Fibroblast of mammary gland (primary cell): ENCODE measurements around the gene ZNF638.

ENCODE experiments used
- DNase-seq: peaks from one replicate; pipeline ENCODE4 v3.0.0-alpha.2; 2010; ENCODE audit warnings: low read depth
- H3K4me3 ChIP-seq: 2 replicates; pipeline ENCODE4 v1.5.1; 2011; ENCODE audit warnings: low read depth, mild to moderate bottlenecking, low read length, moderate library complexity; ENCODE audit not compliant: control insufficient read depth
- TF ChIP-seq, protein P1 (sequence below): conservative IDR thresholded peaks from 2 replicates; pipeline ENCODE4 v1.5.1; 2011; ENCODE audit warnings: low read depth, low read length, inconsistent platforms; ENCODE audit not compliant: control insufficient read depth, insufficient read depth

ZNF638 gene

DNA sequence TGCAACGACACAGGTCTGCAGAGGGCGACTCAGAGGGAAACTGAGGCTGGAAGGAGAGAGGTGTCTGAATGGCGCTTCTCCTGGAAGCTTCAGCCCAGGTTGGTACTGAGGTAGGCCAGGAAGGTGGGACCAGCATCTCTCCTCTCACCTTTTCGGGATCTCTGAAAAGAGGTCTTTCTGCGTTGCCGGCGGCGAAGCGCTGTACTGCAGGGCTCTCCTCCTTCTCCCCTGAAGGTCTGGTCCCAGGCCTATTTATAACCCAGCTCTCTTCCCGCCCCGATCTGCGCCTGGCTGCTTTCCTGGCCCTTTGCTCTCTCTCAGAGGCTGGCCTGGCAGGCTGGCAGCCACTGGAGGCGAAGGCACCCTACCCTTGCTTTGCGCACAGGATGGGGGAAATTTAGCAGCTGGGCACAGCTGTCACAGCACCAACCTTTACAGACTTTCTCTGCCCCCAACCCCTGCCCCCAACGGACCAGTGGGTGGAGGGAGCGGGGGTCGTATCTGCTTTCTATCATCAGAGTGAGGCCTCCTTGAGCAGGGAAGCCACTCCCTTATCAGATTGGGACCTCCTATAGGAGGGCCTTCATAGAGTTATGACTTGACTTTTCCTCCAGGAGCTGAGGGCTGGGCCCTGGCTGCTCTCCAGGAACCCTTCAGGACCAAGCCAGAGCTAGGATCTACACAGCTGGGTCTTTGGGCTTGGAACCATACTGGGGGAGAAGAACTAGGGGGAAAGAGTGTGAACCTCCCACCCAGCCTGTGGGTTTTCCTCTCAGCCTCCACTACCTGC is 122.8 kb downstream of the ZNF638 start:
- no peak overlapping the region for H3K4me3 ChIP-seq
- no peak for DNase-seq
- TF ChIP-seq, protein P1, sequence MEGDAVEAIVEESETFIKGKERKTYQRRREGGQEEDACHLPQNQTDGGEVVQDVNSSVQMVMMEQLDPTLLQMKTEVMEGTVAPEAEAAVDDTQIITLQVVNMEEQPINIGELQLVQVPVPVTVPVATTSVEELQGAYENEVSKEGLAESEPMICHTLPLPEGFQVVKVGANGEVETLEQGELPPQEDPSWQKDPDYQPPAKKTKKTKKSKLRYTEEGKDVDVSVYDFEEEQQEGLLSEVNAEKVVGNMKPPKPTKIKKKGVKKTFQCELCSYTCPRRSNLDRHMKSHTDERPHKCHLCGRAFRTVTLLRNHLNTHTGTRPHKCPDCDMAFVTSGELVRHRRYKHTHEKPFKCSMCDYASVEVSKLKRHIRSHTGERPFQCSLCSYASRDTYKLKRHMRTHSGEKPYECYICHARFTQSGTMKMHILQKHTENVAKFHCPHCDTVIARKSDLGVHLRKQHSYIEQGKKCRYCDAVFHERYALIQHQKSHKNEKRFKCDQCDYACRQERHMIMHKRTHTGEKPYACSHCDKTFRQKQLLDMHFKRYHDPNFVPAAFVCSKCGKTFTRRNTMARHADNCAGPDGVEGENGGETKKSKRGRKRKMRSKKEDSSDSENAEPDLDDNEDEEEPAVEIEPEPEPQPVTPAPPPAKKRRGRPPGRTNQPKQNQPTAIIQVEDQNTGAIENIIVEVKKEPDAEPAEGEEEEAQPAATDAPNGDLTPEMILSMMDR = no peak

DNA sequence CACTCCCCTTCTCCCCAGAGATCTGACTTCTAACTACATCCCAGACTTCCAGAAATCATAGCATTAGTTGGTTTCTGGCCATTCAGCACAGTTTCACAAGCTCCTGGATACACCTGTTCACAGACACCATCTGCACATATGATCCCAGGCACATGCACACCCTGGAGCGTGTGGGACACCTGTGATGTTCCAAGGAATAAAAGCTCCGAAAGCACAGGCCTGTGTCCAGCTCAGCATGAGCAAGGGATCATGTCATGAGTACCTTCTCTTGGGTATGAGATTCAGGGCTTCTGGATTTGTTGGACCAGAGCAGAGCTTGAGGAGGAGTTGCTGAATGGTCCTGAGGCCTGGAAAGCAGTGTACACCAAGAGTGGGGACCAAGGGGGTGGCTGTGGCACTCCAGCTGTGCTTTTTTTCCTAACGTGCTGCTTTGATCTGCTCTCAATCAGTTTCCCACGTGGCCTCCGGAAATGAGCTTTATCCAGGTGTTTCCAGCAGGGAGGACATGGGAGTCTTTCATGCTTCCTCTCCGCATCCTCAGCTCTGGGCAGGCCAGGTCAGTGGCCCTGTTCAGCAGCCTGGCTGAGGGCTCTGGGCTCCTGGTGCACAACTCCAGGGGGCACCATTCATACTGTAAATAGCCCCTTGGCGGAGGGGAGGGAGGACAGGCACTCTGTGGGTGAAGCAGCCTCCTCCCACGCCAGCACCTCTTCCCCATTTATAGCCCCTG is 123.6 kb downstream of the ZNF638 start:
- no peak overlapping the region for H3K4me3 ChIP-seq
- no peak for DNase-seq
- TF ChIP-seq, protein P1 = no peak

DNA sequence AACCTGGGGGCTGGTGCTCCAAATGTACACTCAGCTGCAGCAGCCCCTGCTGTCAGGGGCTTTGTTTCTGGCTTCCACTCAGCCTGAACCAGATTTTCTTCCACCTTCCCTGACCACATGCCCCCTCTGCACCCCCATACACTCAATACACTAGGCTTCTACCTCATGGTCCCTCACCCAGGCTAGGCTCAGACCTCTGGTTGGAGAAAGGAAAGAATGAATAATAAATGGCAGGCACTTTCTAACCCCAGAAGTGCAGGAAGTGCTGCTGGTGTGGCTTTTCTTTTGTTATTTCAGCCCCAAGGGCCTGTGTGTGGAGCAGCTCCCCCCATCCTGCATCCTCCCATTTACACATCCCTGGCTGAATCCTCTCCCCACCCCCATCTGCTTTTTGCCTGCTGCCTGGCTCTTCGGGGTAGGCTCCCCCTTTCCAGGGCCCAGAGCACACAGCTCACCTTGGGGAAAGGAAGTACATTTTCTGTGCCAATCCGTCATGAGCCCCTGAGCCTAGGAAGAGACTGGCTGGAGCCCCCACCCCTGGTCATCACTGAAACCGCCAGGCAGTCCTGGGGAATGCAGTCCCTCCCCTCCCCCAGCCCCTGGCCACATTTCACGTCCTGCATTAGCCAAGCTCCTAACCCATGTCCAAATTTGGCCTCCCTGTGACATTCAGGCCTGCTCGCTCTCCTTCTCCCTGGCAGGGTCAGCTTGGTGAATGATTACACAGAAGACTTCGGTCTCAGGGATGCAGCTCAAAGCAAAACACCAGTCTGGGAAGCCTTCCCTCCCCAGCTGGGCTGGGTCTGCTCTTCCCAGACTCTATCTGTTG is 124.4 kb downstream of the ZNF638 start:
- DNase-seq = no peak
- TF ChIP-seq, protein P1 = no peak
- H3K4me3 ChIP-seq = no peak overlapping the region

DNA sequence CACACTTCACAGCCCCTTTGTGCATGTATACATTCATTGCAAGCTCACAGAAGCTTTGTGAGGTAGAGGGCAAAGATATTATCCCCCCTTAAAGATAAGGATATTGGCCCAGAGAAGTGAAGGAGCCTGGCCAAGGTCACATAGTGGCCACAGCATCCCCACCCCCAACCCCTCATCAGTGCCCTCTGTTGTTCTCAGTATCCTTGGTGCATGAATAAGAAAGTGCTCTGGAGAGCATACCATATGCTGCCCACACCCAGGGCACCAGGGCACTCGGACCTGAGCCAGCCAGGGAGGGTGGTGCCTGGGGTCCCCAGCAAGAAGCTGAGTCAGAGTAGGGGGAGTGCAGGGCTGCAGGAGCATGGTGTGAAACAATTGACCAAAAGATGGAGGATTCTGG is 125.0 kb downstream of the ZNF638 start:
- H3K4me3 ChIP-seq = no peak overlapping the region
- TF ChIP-seq, protein P1 = no peak
- DNase-seq = no peak

DNA sequence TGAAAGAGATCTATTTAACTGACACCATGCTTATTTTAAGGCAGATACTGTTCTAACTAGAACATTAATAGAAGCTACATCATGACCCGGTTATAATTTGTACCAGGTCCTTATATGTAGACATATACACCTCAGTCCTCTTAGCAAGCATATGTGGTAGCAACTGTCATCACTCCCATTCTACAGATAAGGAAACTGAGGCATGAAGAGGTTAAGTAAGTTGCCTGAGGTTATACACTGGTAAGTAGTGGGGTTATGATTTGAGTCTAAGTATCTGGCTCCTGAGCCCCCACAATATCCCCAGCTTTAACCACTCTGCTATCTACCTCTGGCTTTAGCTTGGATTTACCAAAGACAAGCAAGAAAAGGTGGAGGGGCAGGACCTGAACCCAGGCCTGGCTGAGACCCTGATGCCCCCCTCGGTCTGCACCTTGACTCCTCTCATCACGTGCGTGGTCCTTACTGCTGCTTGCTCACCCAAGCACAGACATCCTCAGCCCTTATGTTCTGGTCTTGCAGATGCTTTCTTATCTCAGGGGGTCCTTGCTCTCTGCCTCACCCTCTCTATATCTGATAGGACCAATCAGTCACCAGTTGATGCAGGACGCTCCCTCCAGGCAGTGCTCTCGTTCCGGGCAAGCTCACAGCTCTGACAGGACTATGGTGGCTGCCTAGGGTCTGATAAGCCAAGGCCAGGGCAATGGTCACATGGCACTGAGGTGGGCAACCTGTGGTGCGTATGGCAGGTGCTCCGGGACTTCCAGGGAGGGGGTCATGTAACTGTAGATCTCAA is 125.7 kb downstream of the ZNF638 start:
- H3K4me3 ChIP-seq = no peak overlapping the region
- TF ChIP-seq, protein P1 = no peak
- no peak for DNase-seq

DNA sequence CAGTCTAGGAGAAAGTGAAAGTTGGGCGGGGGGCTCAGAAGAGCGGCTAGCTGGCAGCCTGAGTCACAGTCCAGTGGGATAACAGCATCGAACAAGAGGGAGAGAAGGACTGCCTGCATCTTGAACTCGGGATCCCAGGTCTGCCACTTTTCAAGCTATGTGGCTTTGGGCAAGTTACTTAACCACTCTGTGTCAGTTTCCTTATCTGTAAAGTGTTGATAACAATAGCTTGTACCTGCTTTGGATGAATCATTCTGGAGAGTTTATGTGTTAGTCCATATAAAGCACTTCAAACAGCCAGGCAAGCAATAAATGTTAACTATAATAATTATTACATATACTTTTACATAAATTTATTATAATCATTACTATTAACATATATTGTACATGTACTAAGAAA is 126.3 kb downstream of the ZNF638 start:
- TF ChIP-seq, protein P1 = no peak
- no peak overlapping the region for H3K4me3 ChIP-seq
- no peak for DNase-seq
